Astrocyte of the spinal cord (primary cell): ENCODE measurements around the gene PCBD2.

Experiments
- DNase-seq: peaks from one replicate; pipeline ENCODE4 v3.0.0; 2011; ENCODE audit warnings: low read depth, low spot score
- H3K4me3 ChIP-seq: 2 replicates; pipeline ENCODE4 v1.5.1; 2011; ENCODE audit warnings: low read depth, mild to moderate bottlenecking, low read length, moderate library complexity
- in situ Hi-C: cut with HindIII; loops from 2 replicates; pipeline ENCODE4 v1.10.0; 2017; ENCODE audit warnings: low sequenced_read_pairs
- TF ChIP-seq, protein P1 (sequence below): IDR thresholded peaks from 2 replicates; pipeline ENCODE4 v1.5.1; 2012; ENCODE audit warnings: low read depth, mild to moderate bottlenecking, low read length, inconsistent platforms

PCBD2 gene

DNA sequence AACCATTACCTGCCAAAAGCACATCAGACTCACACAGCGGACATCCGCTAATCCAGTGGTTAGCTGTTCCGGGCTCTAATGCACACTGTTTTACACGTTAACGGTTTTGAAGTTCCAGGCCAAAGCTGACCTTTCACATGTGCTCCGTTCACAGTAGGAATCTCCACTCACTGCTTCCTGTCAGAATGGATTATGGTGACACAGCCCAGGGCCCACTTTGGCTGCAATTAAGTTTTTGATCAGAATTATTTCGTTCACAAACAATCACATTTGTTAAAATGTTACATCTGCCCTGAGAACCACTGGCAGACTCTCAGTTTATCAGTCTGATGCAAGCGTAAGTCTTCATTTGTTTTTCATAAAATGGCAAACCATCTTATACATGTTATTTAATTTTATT is 32.6 kb downstream of the PCBD2 start:
- TF ChIP-seq, protein P1, sequence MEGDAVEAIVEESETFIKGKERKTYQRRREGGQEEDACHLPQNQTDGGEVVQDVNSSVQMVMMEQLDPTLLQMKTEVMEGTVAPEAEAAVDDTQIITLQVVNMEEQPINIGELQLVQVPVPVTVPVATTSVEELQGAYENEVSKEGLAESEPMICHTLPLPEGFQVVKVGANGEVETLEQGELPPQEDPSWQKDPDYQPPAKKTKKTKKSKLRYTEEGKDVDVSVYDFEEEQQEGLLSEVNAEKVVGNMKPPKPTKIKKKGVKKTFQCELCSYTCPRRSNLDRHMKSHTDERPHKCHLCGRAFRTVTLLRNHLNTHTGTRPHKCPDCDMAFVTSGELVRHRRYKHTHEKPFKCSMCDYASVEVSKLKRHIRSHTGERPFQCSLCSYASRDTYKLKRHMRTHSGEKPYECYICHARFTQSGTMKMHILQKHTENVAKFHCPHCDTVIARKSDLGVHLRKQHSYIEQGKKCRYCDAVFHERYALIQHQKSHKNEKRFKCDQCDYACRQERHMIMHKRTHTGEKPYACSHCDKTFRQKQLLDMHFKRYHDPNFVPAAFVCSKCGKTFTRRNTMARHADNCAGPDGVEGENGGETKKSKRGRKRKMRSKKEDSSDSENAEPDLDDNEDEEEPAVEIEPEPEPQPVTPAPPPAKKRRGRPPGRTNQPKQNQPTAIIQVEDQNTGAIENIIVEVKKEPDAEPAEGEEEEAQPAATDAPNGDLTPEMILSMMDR: no peak
- in situ Hi-C loops: no loop called here
- no peak for DNase-seq
- H3K4me3 ChIP-seq: no peak overlapping the region

DNA sequence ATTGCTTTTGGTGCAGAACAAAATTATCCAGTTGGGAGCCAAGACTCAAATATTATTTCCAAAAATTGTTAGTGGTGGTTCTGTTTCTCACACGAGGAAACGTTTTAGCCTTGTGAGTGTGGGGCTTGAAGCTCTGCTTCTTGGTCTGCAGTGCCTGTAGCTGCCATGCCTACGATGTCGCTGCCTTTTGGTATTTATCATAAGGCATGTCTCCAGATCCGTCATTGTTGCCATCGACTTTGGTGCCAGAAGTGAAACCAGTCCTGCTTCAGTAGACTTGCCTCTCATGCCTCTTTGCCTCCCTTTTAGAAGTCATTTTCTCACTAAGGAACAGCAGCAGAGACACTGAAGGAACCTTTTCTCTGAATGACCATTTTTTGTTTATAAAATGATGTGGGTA is 33.1 kb downstream of the PCBD2 start:
- no peak for DNase-seq
- in situ Hi-C loops: no loop called here
- TF ChIP-seq, protein P1: no peak
- H3K4me3 ChIP-seq: no peak overlapping the region

- TF ChIP-seq, protein P1: no peak
- no peak overlapping the region for H3K4me3 ChIP-seq
- in situ Hi-C loops: no loop called here
- no peak for DNase-seq
These were observed 34.6 kb downstream of the PCBD2 start for GRCh38 chr5:134939500-134939899.

- H3K4me3 ChIP-seq: no peak overlapping the region
- TF ChIP-seq, protein P1: no peak
- no peak for DNase-seq
- in situ Hi-C loops: no loop called here
These were observed 38.6 kb downstream of the PCBD2 start for GRCh38 chr5:134943547-134943946.

GRCh38 chr5:134944630-134945029 is 39.7 kb downstream of the PCBD2 start:
- no peak for DNase-seq
- TF ChIP-seq, protein P1: no peak
- H3K4me3 ChIP-seq: no peak overlapping the region
- in situ Hi-C loops: no loop called here

- H3K4me3 ChIP-seq: no peak overlapping the region
- no peak for DNase-seq
- in situ Hi-C loops: no loop called here
- TF ChIP-seq, protein P1: no peak
These were observed 40.1 kb downstream of the PCBD2 start for GRCh38 chr5:134945041-134945440.

DNA sequence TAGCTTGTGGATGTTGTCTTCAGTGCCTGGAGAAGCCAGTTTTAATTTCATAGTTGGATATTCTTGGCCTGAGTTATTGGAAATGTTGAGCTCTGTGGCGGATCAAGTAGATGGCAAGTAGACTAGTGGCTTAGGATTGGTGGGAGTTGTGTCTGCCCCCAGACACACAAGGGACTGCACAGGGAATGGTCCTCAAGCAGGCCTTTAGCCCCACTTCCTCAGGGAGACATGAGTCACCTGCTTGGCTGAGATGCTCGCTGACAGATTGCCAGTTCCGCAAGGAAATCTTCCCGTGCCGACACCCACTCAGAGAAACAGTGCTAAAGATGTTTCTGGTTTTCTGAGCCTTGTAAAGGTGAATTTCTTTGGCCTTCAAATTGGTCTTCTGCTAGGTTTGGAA is 44.0 kb downstream of the PCBD2 start:
- H3K4me3 ChIP-seq: no peak overlapping the region
- DNase-seq: peak; percentile 29
- TF ChIP-seq, protein P1: no peak
- in situ Hi-C loops: no loop called here
